Neural progenitor cell (in vitro differentiated cells): ENCODE results near the gene SLC36A2. TPM values are rescaled to one million over a fixed set of nuclear protein-coding genes. Genes with fewer than 3 reads are reported as not detected.

Experiments used
- DNase-seq: peaks from one replicate; pipeline ENCODE4 v3.0.0-alpha.2; 2016; ENCODE audit warnings: low spot score
- H2AFZ ChIP-seq: fragments of 200-600 bp; sonication (generic); replicated peaks from 2 replicates; pipeline ENCODE4 v1.6.1; 2016; ENCODE audit warnings: antibody characterized with exemption
- H3F3A ChIP-seq: fragments of 200-600 bp; sonication (generic); 2 replicates; pipeline ENCODE4 v1.6.1; 2016; ENCODE audit warnings: antibody characterized with exemption, low read depth
- H3K27ac ChIP-seq: fragments of 200-600 bp; sonication (generic); 2 replicates; pipeline ENCODE4 v1.5.1; 2016; ENCODE audit warnings: mild to moderate bottlenecking
- H3K27me3 ChIP-seq: fragments of 200-600 bp; sonication (generic); 2 replicates; pipeline ENCODE4 v1.6.1; 2016; ENCODE audit warnings: mild to moderate bottlenecking, moderate library complexity
- H3K36me3 ChIP-seq: fragments of 200-600 bp; sonication (generic); 2 replicates; pipeline ENCODE4 v1.5.1; 2016
- H3K4me1 ChIP-seq: fragments of 200-600 bp; sonication (generic); 2 replicates; pipeline ENCODE4 v1.6.1; 2016; ENCODE audit warnings: mixed run types
- H3K4me2 ChIP-seq: fragments of 200-600 bp; sonication (generic); 2 replicates; pipeline ENCODE4 v1.6.1; 2016
- H3K4me3 ChIP-seq: fragments of 200-600 bp; sonication (generic); 2 replicates; pipeline ENCODE4 v1.5.1; 2016
- H3K79me2 ChIP-seq: fragments of 200-600 bp; sonication (generic); 2 replicates; pipeline ENCODE4 v1.6.1; 2016; ENCODE audit warnings: low read depth
- H3K9ac ChIP-seq: fragments of 200-600 bp; sonication (generic); 2 replicates; pipeline ENCODE4 v1.6.1; 2016
- H3K9me3 ChIP-seq: fragments of 200-600 bp; sonication (generic); 2 replicates; pipeline ENCODE4 v1.5.1; 2016; ENCODE audit warnings: low read depth
- H4K20me1 ChIP-seq: fragments of 200-600 bp; sonication (generic); 2 replicates; pipeline ENCODE4 v1.6.1; 2016; ENCODE audit warnings: low read depth
- H3K27ac Mint-ChIP-seq: 3 replicates; pipeline ENCODE4 v1.8.0; 2021; ENCODE audit warnings: mixed read lengths
- H3K27me3 Mint-ChIP-seq: 2 replicates; pipeline ENCODE4 v1.8.0; 2022; ENCODE audit warnings: low read depth, mild to moderate bottlenecking, inconsistent platforms, moderate library complexity, mixed read lengths; ENCODE audit not compliant: insufficient read depth
- H3K36me3 Mint-ChIP-seq: 3 replicates; pipeline ENCODE4 v1.8.0; 2021; ENCODE audit warnings: mixed read lengths
- H3K4me1 Mint-ChIP-seq: 3 replicates; pipeline ENCODE4 v1.8.0; 2021; ENCODE audit warnings: mixed read lengths
- H3K4me3 Mint-ChIP-seq: 3 replicates; pipeline ENCODE4 v1.8.0; 2021; ENCODE audit warnings: mild to moderate bottlenecking, moderate library complexity, mixed read lengths
- H3K9me3 Mint-ChIP-seq: 3 replicates; pipeline ENCODE4 v1.8.0; 2020; ENCODE audit warnings: mixed read lengths
- EZH2 ChIP-seq: fragments of 200-600 bp; sonication (generic); IDR thresholded peaks from 2 replicates; pipeline ENCODE4 v1.6.1; 2017; ENCODE audit warnings: antibody characterized with exemption, mild to moderate bottlenecking, moderate library complexity
- EZH2phosphoT487 ChIP-seq: fragments of 200-600 bp; sonication (generic); IDR thresholded peaks from 2 replicates; pipeline ENCODE4 v1.6.1; 2017; ENCODE audit warnings: antibody characterized with exemption
- total RNA-seq: library from RNA; depleted of rRNA; stranded (reverse); fragments of >200 nt; gene quantifications from 2 replicates; pipeline ENCODE4 v1.2.3, GENCODE V29; 2015; ENCODE audit warnings: low replicate concordance
- TF ChIP-seq, protein P1 (sequence below): fragments of 200-600 bp; sonication (generic); IDR thresholded peaks from 2 replicates; pipeline ENCODE4 v1.5.1; 2017; ENCODE audit warnings: antibody characterized with exemption, mild to moderate bottlenecking

The SLC36A2 gene
- total RNA-seq, 1 donor from 2014 or later, result not detected

GRCh38 chr5:151274666-151275065 lies 72.7 kb downstream of the SLC36A2 start:
- no peaks in the 10 kb centered on the region for H3K27me3 ChIP-seq
- H3K4me3 Mint-ChIP-seq, result no peak overlapping the region
- H3K27ac ChIP-seq, result no peak overlapping the region
- no peaks in the 10 kb centered on the region for H3K36me3 Mint-ChIP-seq
- no peaks in the 10 kb centered on the region for H3K36me3 ChIP-seq
- H3K4me1 Mint-ChIP-seq, result no peaks in the 10 kb centered on the region
- H3K9ac ChIP-seq, result no peak overlapping the region
- no peak for DNase-seq
- H3K27me3 Mint-ChIP-seq, result no peaks in the 10 kb centered on the region
- no peak overlapping the region for H3K27ac Mint-ChIP-seq
- H3K9me3 Mint-ChIP-seq, result no peaks in the 10 kb centered on the region
- TF ChIP-seq, protein P1, sequence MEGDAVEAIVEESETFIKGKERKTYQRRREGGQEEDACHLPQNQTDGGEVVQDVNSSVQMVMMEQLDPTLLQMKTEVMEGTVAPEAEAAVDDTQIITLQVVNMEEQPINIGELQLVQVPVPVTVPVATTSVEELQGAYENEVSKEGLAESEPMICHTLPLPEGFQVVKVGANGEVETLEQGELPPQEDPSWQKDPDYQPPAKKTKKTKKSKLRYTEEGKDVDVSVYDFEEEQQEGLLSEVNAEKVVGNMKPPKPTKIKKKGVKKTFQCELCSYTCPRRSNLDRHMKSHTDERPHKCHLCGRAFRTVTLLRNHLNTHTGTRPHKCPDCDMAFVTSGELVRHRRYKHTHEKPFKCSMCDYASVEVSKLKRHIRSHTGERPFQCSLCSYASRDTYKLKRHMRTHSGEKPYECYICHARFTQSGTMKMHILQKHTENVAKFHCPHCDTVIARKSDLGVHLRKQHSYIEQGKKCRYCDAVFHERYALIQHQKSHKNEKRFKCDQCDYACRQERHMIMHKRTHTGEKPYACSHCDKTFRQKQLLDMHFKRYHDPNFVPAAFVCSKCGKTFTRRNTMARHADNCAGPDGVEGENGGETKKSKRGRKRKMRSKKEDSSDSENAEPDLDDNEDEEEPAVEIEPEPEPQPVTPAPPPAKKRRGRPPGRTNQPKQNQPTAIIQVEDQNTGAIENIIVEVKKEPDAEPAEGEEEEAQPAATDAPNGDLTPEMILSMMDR, result no peak
- no peak for TF ChIP-seq EZH2phosphoT487
- TF ChIP-seq EZH2, result no peak
- H3K79me2 ChIP-seq, result no peaks in the 10 kb centered on the region
- no peaks in the 10 kb centered on the region for H3K9me3 ChIP-seq
- H3K4me2 ChIP-seq, result no peak overlapping the region
- H4K20me1 ChIP-seq, result no peaks in the 10 kb centered on the region
- no peak overlapping the region for H2AFZ ChIP-seq
- H3F3A ChIP-seq, result no peaks in the 10 kb centered on the region
- H3K4me3 ChIP-seq, result no peak overlapping the region
- H3K4me1 ChIP-seq, result no peaks in the 10 kb centered on the region

- H3K4me3 ChIP-seq, result no peak overlapping the region
- no peaks in the 10 kb centered on the region for H4K20me1 ChIP-seq
- no peak overlapping the region for H3K27ac ChIP-seq
- peaks cover 14% of the 10 kb centered on the region for H3K36me3 Mint-ChIP-seq
- DNase-seq, result no peak
- H3K79me2 ChIP-seq, result no peaks in the 10 kb centered on the region
- TF ChIP-seq, protein P1, result no peak
- TF ChIP-seq EZH2phosphoT487, result no peak
- no peak for TF ChIP-seq EZH2
- no peaks in the 10 kb centered on the region for H3K9me3 ChIP-seq
- H3K27me3 Mint-ChIP-seq, result no peaks in the 10 kb centered on the region
- H3K27me3 ChIP-seq, result no peaks in the 10 kb centered on the region
- no peak overlapping the region for H3K27ac Mint-ChIP-seq
- H3K36me3 ChIP-seq, result no peaks in the 10 kb centered on the region
- H3K4me3 Mint-ChIP-seq, result no peak overlapping the region
- no peak overlapping the region for H3K4me2 ChIP-seq
- H2AFZ ChIP-seq, result no peak overlapping the region
- no peaks in the 10 kb centered on the region for H3K4me1 ChIP-seq
- no peaks in the 10 kb centered on the region for H3K9me3 Mint-ChIP-seq
- H3K9ac ChIP-seq, result no peak overlapping the region
- no peaks in the 10 kb centered on the region for H3K4me1 Mint-ChIP-seq
- H3F3A ChIP-seq, result no peaks in the 10 kb centered on the region
Observed at GRCh38 chr5:151271336-151271735, 76.0 kb downstream of the SLC36A2 start.

DNA sequence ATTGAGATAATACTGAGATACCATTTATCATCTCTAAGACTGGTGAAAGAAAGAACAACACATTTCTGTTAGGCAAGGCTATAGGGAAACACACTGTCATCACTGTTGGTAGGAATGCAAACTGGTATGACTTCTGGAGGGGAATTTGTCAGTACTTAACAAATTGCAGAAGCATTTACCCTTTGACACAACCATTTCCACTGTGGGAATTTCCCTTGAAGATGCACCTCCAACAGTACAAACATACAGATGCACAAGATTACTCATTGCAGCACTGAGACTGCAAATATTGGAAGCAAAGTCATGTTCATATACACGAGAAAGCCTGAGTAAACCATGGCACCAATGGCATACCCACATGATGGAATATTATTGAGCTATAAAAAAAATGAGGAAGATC lies 76.8 kb downstream of the SLC36A2 start:
- H3K9ac ChIP-seq, result no peak overlapping the region
- no peaks in the 10 kb centered on the region for H3F3A ChIP-seq
- Mint-ChIP-seq H3K27ac (no peak overlapping the region), H3K4me1 (no peaks in the 10 kb centered on the region), H3K27me3 (no peaks in the 10 kb centered on the region), H3K36me3 (peaks cover 14% of the 10 kb centered on the region), H3K4me3 (no peak overlapping the region), H3K9me3 (no peaks in the 10 kb centered on the region)
- no peaks in the 10 kb centered on the region for H3K9me3 ChIP-seq
- H3K4me1 ChIP-seq, result no peaks in the 10 kb centered on the region
- no peak for TF ChIP-seq EZH2phosphoT487
- TF ChIP-seq, protein P1, result no peak
- no peak for TF ChIP-seq EZH2
- no peak overlapping the region for H3K4me2 ChIP-seq
- H3K27ac ChIP-seq, result no peak overlapping the region
- no peak overlapping the region for H2AFZ ChIP-seq
- H4K20me1 ChIP-seq, result no peaks in the 10 kb centered on the region
- DNase-seq, result no peak
- H3K79me2 ChIP-seq, result no peaks in the 10 kb centered on the region
- no peaks in the 10 kb centered on the region for H3K27me3 ChIP-seq
- no peaks in the 10 kb centered on the region for H3K36me3 ChIP-seq
- no peak overlapping the region for H3K4me3 ChIP-seq
